Hematopoietic multipotent progenitor cell treated with erythropoietin and hydrocortisone succinate and interleukin-3 and kit ligand, for 6 days (in vitro differentiated cells): Measurements from ENCODE around the gene ARSA.
A peak's percentile ranks its signal among the peaks of the same experiment; 100 is the strongest.
"Not testable (repeated sequence)": the region's sequence is repeated elsewhere in the genome, so short reads cannot be mapped to it uniquely, and the experiment has no call there.

Experiments used
- DNase-seq: peaks from one replicate; pipeline ENCODE4 v3.0.0-alpha.2; 2015

ARSA gene

DNA sequence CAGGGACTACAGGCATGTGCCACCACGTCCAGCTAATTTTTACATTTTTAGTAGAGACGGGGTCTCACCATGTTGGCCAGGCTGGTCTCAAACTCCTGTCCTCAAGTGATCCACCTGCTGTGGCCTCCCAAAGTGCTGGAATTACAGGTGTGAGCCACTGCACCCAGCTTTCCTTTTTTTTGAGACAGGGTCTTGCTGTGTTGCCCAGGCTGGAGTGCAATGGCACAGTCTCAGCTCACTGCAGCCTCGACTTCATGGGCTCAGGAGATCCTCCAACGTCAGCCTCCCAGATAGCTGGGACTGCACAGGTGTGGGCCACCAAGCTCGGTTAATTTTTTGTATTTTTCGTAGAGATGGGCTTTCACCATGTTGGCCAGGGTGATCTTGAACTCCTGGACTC is 26.7 kb upstream of the ARSA start:
- DNase-seq = not testable (repeated sequence)

DNA sequence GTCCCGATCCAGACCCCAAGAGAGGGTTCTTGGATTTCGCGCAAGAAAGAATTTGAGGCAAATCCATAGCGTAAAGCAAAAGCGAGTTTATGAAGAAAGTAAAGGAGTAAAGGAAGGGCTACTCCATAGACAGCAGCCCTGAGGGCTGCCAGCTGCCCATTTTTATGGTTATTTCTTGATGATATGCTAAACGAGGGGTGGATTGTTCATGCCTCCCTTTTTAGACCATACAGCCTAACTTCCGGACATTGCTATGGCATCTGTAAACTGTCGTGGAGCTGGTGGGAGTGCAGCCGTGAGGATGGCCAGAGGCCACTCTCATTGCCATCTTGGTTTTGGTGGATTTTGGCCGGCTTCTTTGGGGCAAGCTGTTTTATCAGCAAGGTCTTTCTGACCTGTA is 25.3 kb upstream of the ARSA start:
- no peak for DNase-seq

DNA sequence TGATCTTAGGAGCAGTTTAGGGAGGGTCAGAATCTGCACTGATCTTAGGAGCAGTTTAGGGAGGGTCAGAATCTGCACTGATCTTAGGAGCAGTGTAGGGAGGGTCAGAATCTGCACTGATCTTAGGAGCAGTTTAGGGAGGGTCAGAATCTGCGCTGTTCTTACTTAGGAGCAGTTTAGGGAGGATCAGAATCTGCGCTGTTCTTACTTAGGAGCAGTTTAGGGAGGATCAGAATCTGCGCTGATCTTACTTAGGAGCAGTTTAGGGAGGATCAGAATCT is 15.8 kb upstream of the ARSA start:
- DNase-seq = not testable (repeated sequence)

DNA sequence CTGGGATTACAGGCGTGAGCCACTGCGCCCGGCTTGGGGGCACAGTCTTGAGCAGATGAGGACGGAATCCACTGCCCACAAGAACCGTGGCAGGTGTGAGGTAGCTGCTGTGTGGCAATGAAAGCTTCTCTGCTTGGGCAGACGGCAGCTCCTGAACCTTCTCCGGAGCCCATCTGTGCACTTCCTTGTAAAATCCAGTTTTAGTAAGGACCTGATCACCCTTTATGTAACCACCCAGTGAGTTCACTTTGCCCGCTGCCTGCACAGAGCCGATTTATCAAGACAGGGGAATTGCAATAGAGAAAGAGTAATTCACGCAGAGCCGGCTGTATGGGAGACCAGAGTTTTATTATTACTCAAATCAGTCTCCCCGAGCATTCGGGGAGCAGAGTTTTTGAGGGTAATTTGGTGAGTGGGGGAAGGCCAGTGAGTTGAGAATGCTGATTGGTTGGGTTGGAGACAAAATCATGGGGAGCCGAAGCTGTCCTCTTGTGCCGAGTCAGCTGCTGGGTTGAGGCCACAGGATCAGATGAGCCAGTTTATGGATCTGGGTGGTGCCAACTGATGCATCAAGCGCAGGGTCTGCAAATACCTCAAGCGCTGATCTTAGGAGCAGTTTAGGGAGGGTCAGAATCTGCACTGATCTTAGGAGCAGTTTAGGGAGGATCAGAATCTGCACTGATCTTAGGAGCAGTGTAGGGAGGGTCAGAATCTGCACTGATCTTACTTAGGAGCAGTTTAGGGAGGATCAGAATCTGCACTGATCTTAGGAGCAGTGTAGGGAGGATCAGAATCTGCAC is 15.3 kb upstream of the ARSA start:
- DNase-seq = not testable (repeated sequence)

DNA sequence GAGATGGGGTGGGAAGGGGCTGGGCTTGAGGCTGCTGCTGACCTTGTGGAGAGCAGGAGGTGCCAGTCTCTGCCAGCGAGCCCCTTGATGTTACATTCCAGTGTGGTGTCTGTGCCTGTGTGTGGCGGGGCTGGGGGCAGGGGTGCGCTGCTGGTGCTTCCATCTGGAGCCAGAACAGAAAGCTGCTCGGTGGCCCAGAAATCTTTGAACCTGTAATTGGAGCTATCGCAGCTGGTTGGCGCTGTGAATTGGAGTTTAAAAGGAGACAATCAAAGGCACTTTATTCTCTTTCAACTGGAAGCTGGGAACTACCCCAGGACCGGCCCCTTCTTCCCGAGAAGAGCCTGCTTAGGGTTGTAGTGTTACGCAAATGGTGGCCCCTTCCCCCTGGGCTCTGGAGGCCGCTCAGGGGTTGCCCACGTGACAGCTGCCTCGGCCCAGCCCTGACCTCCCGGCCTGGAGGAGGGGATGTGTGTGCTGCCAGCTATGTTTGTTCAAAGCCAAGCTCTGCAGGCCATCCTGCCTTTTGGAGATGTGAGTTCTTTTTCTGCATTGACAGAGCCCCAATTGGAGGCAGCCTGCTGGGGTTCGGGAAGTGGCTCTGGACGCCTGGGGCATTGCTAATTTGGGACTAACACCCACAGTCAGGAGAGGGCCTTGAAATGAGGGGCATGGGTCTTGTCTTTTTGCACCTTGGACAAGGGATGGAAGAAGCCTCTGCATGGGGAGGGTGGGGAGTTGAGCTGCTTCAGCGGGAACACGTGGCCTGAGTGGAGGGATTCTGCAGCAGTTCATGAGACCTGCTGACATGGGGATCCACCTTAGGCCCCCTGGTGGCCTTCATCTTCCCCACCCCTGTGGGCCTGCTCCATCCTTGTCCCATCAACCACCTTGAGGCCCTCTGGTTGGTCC is 14.0 kb upstream of the ARSA start:
- DNase-seq = peak; percentile 22

DNA sequence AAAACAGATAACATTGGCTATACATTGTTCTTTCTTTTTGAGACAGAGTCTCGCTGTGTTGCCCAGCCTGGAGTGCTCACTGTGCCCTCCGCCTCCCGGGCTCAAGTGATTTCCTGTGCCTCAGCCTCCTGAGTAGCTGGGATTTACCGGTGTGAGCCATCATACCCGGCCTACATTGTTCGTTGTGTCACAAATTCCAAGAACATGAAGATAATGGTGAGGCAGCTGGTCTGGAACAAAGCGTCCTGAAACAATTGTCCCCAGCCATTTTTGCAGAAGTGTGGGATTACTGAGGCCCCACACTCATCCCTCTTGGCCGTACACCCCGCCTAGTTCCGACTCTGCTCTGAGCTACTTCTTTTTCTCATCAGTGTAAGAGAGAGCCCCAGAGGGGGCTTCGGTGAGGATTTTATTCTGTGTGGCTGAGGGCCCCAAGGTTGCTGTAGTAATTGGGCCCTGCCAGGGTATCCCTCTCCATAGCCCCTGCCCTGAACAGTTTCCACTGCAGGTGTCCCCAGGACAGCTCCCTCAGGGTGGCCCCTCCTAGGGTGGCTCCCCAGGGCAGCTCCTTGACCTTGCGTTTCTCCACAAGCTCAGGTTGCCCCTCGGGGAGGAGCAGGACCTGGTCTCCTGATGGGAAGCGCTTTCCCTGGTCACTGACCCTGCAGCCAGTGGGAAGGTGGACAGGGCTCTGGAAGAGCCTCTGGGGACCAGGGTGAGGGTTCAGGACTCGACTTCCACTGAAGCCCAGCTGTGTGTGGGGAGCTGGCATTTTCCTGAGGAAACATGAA is 13.1 kb upstream of the ARSA start:
- DNase-seq = no peak

DNA sequence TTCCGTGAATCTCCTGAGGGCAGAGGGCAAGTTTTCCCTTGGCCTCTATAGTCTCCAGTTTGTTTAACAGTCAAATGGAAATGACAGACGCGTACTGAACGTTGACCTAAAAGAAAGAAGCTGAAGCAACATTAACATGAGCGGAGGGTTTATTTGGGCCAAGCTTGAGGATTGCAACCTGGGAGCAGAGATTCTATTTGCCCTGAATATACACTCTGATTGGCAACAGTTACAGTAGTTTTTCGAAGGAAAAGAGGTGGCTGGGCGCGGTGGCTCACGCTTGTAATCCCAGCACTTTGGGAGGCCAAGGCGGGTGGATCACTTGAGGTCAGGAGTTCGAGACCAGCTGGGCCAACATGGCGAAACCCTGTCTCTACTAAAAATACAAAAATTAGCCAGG is 12.3 kb upstream of the ARSA start:
- DNase-seq = not testable (repeated sequence)

DNA sequence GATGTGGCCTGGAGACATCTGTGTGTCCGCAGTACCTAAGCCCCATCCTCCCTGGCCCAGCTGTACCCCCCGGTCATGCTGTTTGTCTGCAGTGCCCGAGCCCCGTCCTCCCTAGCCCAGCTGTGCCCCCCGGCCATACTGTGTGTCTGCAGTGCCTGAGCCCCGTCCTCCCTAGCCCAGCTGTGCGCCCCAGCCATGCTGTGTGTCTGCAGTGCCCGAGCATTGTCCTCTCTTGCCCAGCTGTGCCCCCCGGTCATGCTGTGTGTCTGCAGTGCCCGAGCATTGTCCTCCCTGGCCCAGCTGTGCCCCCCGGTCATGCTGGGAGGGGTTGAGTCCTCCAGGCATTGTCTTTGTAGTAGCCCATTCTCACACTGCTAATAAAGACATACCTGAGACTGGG is 7.6 kb upstream of the ARSA start:
- no peak for DNase-seq

DNA sequence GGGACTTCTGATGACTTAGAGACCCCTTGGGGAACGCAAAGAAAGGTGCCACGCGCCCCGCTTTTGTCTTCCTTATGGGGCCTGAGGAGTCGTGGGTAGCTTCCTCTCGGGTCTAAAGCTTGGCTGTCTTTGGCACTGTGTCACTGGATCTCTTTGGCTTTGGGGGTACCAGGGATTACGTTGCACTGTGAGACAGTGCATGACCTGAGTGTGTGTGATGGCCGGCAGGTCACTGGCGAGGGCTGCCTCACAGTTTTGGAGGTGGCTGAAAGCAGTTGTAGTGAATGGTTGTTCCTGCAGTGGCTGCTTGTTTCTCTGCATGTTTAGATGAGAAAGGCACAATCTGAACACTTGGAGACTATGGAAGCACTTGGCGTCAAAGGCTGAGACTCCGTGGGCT is 5.8 kb upstream of the ARSA start:
- no peak for DNase-seq

DNA sequence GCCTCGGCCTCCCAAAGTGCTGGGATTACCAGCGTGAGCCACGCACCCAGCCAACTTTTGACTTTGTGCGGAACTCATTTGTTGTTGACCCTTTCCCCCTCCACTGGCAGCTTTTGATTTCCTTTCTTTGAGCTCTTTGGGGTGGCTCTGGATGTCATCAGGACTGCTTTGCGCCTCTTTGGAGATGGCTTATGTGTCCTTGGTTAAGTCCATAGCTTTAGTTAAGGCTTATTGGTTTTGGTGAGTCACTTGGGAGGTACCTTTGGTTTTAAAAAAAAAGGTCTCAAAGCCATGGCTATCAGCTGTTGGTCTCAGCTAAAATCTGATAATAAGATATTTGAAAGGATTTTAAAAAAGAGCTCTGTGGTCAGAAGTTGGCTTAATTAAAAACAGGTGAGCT is 5.1 kb upstream of the ARSA start:
- DNase-seq = no peak

DNA sequence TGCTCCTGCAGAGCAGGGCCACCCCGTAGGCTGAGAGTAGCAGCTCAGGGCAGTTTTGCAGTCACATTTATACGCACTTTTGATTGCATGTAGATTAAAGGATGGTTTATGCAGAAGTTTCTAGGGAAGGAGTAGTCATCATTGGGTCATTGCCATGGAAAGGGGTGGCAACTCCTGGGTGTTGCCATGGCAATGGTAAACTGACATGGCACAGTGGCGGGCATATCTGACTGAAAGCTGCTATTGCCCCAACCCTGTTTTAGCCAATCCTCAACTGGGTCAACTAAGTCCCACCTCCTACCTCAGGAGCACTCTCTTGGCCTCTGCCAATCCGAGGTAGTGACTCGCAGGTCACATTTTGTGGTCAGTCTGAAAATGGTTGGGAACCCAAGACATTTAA is 2.4 kb upstream of the ARSA start:
- peak; percentile 55 for DNase-seq

DNA sequence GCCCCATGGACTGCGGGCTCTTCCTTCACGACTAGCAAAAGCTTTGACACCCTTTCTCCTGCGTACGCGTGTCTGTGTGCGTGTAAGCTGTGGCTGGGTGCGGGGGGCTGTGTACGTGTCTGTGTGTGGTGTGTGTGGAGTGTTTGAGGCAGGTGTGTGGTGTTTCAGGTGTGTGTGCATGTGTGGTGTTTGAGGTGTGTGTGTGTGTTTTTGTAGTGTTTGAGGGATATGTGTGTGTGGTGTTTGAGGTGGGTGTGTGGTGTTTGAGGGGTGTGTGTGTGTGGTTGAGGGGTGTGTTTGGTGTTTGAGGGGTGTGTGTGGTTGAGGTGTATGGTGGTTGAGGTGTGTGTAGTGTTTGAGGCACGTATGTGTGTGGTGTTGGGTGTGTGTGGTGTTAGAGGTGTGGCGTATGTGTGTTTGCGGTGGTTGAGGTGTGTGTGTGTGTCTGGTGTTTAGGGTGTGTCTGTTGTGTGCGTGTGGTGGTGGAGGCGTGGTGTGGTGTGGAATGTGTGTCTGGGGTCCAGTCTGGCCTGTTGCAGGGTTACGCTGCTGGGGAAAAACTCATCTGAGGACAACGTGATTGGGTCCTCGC is 687 bp upstream of the ARSA start:
- no peak for DNase-seq

DNA sequence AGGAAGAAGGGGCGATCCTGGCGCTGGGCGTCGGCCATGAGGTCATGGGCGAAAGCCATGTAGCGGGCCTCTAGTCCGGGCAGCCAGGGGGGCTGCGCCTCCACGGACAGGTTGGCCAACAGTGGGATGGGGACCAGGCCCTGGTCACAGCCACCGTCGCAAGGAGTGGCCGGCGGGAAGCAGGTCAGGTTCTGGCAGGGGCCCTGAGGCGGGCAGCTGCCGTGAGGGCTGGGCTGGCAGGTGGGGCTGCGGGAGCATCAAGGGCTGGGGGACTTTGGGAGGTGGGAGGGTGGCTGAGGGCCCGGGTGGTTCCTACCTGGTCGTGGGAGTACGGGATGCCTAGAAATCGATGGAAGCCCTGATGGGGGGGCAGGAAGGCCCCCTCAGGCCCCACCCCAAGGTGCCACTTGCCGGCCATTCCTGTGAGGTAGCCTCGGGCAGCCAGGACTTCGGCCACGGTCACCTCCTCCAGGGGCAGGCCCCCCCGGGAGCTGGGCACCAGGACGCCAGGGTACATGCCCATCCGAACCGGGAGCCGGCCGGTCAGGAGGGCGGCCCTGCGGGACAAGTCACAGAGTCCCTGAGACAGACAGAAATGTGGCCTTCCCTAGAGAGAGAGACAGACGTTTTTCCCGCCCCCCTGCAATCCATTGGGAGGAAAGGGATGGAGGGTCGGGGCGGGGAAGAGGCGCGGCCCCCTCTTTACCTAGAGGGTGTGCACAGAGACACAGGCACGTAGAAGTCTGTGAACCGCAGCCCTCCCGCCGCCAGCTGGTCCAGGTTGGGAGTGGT is 906 bp downstream of the ARSA start:
- DNase-seq = no peak

DNA sequence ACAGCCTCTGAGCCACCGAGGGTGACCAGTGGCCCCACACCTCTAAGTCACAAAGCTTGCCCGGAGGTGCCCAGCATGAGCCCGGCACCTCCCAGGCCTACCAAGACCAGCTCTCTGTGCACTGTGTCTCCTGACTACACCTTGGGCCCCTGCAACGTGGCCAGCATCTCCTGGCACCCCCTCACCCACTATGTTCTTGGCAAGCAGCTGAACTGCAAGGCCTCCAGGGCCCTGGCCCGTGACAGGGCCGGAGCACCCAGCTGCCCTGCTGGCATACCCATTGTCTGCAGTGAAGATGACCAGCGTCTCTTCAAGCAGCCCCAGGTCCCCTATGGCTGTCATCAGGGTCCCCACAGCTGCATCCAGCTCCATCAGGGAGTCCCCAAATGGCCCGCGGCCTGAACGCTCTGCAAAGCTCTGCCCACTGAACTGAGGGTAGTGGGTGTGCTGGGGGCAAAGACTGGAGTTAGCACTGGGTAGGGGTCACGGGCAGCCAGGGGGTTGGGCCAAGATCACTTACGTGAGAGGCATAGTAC is 1.6 kb downstream of the ARSA start:
- DNase-seq = no peak

DNA sequence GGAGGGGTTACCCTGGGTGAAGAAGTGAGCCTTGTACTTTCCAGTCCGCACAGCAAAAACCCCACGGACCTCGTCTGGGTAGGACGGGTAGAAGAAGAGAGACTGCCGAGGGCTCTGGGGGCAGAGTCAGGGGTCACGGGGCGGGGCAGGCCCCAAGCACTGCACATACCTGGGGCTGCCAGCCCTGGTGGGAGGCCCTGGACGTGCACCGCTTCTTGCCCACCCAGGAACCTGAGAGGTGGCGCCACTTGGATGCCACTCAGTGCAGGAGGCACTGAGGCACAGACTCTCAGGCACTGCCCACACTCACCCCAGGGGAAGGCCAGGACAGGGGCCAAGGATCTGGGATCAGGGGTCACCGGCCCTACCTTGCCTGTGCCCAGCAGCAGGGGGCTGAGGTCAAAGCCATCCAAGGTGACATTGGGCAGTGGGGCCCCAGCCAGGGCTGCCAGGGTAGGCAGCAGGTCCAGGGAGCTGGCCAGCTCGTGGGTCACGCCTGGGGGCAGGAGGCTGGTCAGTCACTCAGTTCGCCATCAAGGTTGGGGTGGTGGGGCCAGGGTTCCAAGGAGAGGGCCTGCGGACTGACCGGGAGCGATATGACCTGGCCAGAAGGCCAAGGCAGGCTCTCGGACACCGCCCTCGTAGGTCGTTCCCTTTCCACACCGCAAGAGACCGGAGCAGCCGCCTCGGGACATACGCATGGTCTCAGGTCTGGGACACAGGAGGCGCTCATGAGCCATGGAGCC is 2.2 kb downstream of the ARSA start:
- no peak for DNase-seq

DNA sequence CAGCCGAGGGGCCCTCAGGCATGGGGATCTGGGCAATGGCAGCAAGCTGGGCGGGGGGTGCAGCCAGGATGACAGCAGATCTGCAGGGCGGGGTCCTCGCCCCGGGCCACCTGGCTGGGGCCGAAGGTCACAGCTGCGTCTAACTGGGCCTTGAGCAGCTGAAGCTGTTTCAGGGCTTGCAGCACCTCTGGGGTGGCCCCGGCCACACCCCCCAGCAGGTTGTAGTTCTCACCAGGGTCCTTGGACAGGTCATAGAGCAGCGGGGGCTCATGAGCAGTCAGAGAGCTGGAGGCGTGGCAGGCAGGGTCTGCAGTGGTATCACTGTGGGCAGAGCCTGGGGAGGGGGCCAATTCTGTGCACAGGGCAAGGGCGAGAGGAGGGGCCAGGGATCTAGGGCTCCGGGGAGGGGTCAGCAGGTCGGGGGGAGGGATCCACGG is 2.8 kb downstream of the ARSA start:
- no peak for DNase-seq

DNA sequence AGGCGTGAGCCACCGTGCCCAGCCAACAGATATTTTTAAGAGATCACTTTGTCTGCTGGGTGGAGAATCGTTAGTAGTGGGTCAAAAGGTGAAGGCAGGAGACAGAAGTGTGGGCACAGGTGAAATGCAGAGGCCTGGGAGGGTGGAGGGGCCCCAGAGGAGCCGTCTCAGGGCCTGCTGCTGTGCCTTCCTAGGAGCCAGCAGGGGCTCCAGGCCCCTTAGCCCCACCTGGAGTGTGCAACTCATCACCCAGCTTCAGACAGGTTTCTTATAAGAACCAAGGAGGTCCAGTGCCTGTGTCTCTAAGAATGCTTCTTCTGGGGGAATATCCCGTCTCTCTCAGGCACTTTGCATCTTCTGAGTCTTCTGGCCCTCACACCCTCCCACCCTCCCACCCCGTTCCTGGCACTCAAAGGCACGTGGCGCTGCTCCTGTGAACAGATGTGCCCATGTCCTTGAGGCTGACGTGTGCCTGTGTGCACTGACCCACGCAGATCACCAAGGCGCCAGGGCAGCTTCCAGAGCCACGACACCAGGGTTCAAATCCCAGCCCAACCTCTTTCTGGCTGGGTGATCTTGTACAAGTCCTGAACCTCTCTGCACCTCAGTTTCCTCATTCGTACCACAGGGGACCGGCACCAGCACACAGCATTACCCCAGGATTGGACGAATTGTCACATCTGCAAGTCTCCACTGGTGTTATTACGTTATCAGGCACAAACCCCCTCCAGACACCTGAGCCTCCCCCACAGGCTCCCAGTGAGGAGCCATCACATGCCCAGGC is 3.4 kb downstream of the ARSA start:
- DNase-seq = no peak

DNA sequence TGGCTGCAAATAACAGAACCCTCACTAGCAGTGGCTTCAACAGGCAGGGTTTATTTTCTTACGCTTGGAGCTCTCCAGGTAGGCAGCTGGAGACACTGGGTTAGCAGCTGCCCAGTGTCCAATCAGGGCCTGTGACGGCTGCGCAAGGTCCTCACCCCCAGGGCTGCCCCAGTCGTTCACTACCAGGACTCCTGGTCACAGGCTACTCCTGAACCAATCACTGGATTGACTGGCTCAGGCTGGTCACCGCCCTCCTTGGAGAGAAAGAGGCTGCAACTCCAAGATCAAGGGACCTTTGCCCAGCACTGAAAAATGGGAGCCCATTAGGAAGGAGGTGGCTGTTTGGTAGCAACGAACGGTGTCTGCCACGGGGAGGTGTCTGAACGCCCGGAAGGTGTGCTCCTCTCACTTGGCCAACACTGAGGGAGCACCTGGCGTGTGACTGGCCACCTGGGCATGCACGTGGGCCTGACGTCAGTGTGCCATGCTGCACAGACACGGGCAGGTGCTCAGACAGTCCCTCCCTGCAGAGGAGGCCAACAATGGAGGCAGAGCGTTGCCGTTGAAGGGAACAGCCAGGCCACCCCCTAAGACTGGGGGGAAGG is 5.1 kb downstream of the ARSA start:
- no peak for DNase-seq

DNA sequence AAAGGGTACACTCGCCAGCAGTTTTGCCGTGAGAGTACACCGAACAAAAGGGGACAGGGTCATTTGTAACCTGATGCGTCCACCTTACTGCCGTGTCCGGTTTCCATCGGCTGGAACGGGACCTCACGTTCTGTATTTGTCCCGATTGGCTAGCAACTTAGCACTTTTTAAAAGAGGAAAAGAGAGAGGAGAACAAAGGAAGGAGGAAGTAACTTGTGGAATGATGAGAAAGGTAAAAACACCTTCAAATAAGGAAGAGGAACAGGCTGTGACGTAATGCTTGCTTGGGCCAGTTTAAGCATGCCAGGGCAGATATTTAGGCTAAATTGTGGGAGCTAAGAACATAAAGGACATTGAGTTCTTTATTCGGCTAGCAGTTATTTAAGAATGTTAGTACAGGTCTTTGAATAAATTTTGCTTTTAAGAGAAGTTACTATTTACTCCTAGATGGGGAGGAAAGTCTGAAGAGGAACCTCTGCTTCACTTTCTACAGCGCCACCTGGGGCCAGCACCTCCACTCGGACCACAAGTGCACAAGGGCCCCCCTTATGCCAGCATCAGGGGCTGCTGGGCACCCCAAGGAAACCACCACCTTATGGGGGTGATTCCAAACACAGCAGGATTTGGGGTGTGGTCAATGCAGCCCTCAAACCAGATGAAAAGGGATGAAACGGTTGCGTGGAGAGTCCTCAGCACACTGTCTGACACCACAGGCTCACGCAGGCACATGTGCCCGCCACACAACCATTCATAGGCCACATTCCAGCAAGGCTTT is 5.8 kb downstream of the ARSA start:
- DNase-seq = peak; percentile 41
